ENCODE measurements around the gene DNAH3.

The DNAH3 gene

DNA sequence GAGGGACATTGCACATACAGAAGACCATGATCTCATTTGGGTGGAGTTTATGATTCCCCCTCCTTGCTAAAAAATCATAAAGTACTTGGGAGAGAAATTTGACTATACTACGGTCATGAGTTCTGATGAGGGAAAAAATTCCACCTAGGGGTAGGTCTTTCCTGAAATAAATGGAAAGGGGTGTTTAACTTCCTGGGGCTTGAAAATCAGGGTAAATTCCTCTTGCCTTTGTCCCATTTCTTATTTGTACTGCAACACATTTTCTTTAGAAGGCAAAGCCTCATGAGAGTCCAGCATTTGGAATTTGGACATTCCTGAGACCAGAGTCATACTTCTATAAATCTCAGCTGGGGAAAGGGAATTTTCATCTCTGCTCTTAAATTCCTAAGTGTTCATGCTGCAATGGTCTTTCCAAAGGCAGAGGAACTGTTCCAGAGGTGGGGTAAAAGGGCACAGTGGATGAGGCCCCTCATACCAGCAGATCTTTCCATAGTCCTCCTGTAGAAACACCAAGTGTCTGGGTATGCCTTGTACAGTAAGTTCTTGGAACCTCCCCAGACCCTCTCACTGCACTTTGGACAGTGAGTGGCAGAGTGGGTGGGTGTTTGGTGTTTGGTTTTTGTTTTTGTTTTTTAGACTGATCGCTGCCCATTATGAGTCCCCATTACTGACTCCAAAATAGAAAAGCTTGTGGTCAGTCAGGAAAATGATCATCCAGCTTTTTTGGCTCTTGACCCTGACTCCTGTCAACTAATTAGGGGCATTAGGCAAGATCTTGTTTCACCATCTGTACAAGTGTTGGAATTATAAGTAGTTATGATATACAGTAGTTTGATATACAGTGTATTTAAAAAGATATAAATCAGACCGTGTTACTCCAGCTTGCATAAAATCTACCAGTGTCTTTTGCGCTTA is 244.0 kb downstream of the DNAH3 start:
- DNase-seq (ENCODE audit: low read depth), result peak; percentile 71

DNA sequence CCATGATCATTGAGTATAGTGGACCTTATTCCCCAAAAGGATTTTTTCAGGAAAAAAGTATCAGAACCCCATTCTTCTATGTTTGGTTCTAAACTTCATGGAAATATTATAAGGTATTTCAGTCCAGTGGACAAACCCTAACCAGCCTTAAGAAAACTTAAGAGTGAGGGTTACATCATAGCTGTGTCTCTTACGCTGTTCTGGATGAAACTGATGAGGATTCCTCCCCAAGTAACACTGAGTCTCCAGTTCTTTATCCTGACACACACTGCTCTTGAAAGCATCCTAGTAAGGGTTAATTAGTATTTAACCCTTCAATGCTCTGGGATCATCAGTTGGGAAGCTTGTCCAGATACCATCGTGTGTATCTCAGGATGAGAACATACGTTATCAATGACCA is 245.1 kb downstream of the DNAH3 start:
- DNase-seq (ENCODE audit: low read depth), result peak; percentile 57

- peak; percentile 91 for DNase-seq (ENCODE audit: low read depth)
Measured at GRCh38 chr16:20904507-20905081, 246.1 kb downstream of the DNAH3 start.

DNA sequence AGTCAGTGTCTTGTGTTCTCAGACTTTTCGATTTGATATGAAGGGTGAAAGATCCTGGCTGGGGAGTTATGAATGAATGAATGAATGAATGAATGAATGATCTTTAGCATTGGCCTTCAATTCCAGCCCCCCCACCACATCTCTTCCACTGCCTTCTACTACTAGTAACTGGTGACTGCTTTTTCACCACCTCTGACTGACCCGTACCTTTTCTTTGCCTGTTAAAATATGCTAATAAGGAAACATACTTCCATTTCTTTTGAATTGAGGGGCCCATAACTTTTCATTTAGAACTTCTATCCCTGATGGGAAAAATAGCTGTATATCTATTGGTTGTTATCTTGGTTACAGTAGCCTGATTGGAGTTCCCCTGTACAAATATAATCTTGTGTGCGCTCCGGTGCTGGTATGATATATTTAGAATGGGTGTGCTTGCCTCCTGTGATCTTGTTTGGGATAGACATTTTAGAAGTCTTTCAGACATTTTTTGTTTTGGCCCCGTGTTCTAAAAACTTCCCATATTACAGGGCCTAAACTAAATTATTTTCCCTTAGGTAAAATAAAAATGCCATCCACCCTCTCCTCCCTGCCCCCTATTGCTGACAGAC is 246.6 kb downstream of the DNAH3 start:
- DNase-seq (ENCODE audit: low read depth), result no peak

DNA sequence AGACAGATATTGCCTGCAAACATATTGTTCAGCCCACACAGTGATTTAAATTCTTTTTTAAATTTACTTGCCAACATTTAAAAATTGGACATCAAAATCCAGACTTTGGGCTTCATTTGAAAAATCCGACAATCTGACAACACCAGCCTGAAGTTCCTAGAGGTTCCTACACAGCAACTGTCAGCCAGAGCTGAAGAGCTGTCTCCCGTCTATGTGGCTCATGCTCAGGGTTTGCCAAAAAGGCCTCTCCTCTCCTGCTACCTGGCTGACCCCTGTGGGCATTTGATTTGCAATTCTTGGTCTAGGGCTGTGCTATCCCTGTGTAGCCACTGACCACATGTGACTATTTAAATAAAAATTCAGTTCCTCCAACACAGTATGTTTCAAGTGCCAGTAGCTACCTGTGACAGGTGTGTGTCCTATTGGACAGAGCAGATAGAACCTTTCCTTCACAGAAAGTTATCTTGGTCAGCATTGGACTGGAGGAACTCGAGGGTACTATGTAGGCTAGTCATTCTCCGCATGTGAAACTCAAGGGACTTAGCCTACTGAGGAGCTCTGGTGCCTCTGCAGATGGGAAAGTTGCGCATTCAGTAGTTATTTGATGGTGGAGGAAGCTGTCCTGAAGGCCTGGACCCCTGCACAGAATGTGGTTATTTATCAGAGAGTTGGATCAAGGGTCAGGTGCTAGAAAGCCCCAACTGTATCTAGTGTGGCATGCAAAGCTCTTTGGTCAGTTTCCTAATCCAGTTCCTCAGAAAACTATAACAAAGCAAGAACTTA is 247.3 kb downstream of the DNAH3 start:
- DNase-seq (ENCODE audit: low read depth), result no peak

GRCh38 chr16:20902426-20902825 is 248.2 kb downstream of the DNAH3 start:
- DNase-seq (ENCODE audit: low read depth), result no peak

DNA sequence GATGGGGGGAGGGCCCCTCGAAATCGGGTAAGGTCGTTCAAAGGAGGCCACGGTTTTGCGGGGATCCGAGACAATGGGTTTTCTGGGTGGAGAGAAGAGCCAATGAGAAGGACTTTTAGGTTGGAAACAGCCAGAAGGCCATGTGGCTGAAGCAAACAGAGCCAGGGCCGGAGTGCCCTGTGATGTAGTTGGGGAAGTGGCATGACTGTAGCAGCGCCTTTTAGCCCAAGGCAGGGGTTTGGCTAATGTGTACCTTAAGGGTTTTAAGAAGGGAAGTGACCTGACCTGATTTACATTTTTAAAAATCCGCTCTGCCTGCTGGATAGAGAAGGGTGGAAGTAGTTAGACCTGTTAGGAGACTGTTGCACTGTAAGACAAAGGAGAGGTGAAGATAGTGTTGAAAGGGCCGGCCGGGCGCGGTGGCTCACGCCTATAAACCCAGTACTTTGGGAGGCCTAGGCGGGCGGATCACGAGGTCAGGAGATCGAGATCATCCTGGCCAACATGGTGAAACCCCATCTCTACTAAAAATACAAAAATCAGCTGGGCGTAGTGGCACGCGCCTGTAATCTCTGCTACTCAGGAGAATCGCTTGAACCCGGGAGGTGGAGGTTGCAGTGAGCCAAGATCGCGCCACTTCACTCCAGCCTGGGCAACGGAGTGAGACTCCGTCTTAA is 249.1 kb downstream of the DNAH3 start:
- no peak for DNase-seq (ENCODE audit: low read depth)

DNA sequence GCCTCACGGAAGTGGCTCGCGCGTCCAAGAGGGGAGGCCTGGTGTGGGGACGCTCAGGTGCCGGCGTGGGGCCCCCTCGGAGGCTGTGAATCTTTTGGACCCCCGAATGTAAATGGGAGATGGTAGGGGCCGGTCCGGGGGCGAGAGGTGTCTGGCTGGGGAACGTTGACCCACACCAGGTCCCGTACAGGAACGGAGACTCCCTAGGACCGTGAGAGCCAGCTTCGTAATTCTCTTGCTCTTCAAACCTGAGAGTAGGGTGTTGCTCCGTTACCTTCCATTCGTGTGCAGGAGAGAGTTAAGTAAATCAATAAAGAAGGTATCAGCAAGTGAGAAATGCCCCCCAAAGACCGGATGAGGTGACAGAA is 249.6 kb downstream of the DNAH3 start:
- no peak for DNase-seq (ENCODE audit: low read depth)

DNA sequence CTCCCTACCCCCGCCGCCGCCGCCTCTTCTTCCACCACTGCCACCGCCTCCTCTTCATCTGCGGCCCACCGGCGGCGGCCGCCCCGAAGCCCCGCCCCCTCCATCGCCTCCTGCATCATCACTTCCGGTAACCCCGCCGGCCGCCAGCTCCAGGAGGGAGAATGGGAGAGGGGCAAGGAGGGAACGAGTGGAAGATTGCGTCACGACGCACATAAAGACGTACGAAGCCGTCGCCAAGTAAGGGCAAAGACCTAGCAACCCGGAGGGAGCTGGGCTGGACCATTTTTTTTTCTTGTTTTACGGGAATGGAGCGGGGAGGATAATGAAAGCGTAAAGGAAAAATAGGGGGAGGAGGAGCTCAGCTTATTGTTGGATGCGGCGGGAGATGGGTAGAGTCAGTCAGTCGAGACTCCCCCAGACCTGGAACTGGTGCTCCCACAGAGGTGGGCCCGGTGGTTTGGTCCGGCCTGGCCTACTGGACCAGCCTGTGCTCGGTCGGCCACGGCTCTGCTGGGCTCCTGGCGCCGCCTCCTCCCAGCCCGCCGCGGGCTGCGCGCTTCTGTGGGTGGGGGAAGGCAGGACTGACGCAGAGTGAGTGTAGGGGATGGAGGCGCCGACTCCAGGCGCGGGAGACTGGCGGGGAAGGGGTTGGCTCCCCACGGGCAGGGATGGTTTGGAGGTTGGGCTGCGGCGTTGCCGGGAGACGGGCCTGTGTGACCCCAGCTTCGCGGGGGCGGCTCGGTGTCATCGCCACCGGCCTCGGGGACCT is 250.2 kb downstream of the DNAH3 start, which contains the start of the genes DCUN1D3 and LYRM1:
Gene DCUN1D3 (minus strand): TSS at position 60 of the 769 bp plus-strand sequence. CDS start 37,820 bp downstream, outside the sequence.
Gene LYRM1 (plus strand): TSS at position 473 of the 769 bp plus-strand sequence. CDS start 14,785 bp downstream, outside the sequence.
- peak; percentile 100 for DNase-seq (ENCODE audit: low read depth)

DNA sequence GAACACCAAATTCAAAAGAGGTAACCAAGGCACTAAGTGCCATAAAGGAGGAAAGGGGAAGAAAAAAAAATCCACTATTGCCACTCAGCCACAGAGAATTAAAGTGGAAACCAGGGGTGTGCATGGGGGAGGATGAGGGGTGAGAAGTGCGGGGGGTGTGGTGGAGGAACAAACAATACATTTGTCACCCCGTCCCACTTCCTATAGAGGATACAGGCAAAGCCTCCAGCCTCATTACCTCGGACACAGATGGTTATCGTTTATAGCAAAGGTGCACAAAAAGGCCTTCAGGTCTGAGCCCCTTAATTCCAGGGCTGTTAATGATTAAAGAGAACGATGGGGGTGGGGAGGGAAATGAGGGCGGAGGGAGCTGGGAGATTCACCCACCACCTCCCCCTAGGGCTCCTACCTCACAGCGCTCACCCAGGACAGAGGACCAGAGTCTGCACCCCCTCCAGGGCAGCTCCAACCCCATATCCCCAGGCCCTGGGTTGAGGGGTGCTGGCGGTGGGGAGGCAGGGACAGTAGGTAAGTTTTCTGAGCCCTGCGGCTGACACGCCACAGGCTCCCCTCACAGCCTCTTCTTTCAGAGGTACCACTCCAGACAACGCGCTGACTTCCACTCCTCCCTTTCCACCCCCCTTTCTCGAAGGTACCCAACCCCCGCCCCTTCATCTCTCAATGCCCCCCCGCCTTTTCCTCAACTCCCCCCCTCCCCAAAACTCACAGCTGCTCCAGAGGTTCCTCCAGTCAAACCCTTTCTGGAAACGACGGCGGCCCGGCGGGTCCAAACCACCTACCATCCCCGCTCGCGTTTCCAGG is 251.0 kb downstream of the DNAH3 start:
- no peak for DNase-seq (ENCODE audit: low read depth)

GRCh38 chr16:20899071-20899470 is 251.6 kb downstream of the DNAH3 start:
- peak; percentile 88 for DNase-seq (ENCODE audit: low read depth)

DNA sequence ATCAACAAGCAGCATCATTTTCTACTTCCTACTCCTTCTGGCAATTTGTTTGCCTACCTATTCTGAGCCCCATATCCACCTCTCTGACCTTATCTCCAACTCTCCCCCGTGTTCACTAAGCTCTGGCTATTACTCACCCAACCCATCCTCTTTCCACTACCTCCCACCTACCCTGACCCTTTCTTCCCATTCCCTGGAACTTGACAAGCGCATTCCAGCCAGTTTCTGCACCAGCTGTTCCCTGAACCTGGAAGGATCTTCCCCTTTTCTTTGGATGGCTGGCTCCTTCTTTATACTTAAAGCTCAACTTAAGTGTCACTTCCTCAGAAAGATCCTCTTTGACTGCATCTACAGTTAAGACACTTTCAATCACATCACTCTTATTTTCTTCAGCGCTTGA is 252.7 kb downstream of the DNAH3 start:
- DNase-seq (ENCODE audit: low read depth), result peak; percentile 77

GRCh38 chr16:20897253-20897897 is 253.3 kb downstream of the DNAH3 start:
- DNase-seq (ENCODE audit: low read depth), result peak; percentile 93

DNA sequence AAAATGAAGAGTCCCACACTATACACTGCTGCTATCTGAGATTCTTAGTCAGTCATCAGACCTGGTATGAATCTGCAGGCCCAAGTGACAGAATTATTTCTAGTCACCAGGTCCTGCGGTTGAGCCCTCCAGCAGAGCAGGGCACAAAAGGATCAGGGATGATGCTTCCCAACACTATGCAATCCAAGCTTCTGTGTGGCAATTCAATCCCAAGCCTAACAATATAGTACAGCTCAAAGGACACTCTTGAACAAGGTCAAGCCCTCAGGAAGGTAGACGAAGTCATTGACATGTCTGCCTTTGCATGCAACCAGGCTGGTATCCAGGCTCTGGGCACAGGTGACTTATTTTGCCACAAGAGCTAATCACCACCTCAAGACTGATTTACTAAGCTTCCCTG is 256.3 kb downstream of the DNAH3 start:
- DNase-seq (ENCODE audit: low read depth), result no peak

DNA sequence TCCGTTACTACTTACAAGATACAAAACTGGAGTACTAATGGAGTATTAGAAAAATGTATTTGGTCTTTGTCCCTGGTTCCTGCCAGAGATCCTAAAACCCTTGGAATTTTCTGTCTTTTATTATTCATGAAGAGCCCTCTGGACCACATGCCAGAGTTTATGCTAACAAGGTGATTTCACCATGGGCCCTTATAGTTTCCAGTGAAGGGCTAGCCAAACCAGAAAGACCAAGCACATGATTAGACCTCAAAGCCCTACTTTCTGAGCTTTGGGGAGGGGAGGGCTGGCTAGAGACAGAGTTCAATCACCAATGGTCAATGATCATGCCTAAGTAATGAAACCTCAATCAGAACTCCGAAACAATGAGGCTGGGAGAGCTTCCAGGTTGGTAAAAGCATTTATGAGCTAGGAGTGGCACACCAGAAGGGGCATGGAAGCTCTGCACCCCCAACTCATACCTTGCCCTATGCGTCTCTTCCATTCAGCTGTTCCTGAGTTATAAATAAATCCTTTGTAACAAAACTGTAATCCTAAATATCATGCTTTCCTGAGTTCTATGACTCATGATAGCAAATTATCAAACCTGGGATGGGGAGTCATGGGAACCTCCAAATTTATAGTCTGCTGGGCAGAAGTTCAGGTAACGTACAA is 260.9 kb downstream of the DNAH3 start:
- DNase-seq (ENCODE audit: low read depth), result no peak

DNA sequence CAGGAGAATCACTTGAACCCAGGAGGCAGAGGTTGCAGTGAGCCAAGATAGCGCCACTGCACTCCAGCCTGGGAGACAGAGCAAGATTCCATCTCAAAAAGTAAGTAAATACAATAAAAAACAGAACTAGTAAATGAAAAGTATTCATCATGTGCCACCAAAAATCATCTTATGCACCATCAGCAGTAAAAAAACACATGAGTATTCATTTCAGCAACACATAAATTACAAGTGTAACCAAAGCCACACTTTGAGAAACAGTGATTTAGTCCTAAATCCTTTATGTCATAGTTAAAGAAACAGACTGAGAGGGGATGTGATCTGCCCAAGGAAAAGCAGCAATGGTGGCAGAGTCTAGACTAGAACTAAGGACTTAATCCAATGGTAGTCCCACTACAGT is 263.4 kb downstream of the DNAH3 start:
- DNase-seq (ENCODE audit: low read depth), result no peak

DNA sequence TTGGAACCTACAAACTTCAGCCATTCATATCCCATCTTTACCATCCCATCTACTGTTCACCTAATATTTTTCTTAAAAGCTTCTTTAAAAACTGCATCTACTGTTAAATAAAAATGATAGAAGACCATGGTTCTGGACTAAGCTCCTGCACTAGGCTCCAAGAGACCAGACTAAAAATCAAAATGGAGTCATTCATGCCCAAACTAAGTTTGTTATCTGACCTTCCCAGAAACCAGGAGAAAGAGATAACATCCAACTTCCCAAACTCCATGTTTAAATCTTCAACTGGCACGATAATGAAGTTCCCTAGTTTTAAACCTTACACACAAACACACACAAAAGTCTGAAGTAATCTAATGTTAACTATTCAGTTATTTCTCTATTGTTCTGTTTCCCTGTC is 264.3 kb downstream of the DNAH3 start:
- DNase-seq (ENCODE audit: low read depth), result no peak

DNA sequence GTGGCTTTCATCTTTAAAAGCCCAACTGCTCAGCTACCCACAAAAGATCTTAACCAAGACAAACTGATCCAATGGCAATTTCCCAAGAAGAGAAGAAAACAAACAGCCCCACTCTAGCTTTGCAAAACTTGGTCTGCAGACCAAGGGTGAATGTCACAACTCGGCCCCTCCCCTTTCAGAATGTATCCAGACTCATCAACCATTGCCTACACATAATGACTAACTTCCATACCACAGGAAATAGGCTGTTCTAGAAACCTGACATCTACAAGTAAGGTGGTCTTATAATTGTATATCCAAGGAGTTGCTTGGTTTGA is 266.4 kb downstream of the DNAH3 start:
- peak; percentile 95 for DNase-seq (ENCODE audit: low read depth)

Measured in amniotic epithelial cell (primary cell).